IPS-18c (cell line): ENCODE results near the gene UTP20.

Source experiments
- H3K4me3 ChIP-seq: 2 replicates; pipeline ENCODE4 v1.7.0; 2013; ENCODE audit warnings: low read depth, mild to moderate bottlenecking, low read length, moderate library complexity; ENCODE audit not compliant: insufficient read depth
- H3K9me3 ChIP-seq: one replicate; pipeline ENCODE4 v1.6.1; 2013; ENCODE audit warnings: mild to moderate bottlenecking, low read length, moderate library complexity; ENCODE audit not compliant: control insufficient read depth, insufficient read depth

The UTP20 gene

GRCh38 chr12:101280006-101280505 is at the start of gene UTP20:
UTP20 (plus strand) TSS chr12:101280105; CDS start chr12:101280283, 178 bp downstream.
- Histone ChIP-seq H3K4me3 (peak within 1 kb of the TSS; percentile 72), H3K9me3 (no peaks in the 10 kb centered on the region)

- H3K9me3 ChIP-seq: no peaks in the 10 kb centered on the region
- H3K4me3 ChIP-seq: no peak overlapping the region
These were observed 49.4 kb upstream of the UTP20 start for GRCh38 chr12:101230547-101230946.

GRCh38 chr12:101231636-101232035 is 48.3 kb upstream of the UTP20 start:
- Histone ChIP-seq H3K4me3 (no peak overlapping the region), H3K9me3 (no peaks in the 10 kb centered on the region)

GRCh38 chr12:101235686-101236085 is 44.2 kb upstream of the UTP20 start:
- Histone ChIP-seq H3K9me3 (no peaks in the 10 kb centered on the region), H3K4me3 (no peak overlapping the region)

- H3K9me3 ChIP-seq: no peaks in the 10 kb centered on the region
- H3K4me3 ChIP-seq: no peak overlapping the region
These were observed 41.6 kb upstream of the UTP20 start for GRCh38 chr12:101238306-101238705.

- Histone ChIP-seq H3K9me3 (no peaks in the 10 kb centered on the region), H3K4me3 (no peak overlapping the region)
These were observed 41.0 kb upstream of the UTP20 start for GRCh38 chr12:101238800-101239329.

GRCh38 chr12:101243074-101243473 is 36.8 kb upstream of the UTP20 start:
- Histone ChIP-seq H3K4me3 (no peak overlapping the region), H3K9me3 (no peaks in the 10 kb centered on the region)

GRCh38 chr12:101243616-101244015 is 36.3 kb upstream of the UTP20 start:
- Histone ChIP-seq H3K9me3 (no peaks in the 10 kb centered on the region), H3K4me3 (no peak overlapping the region)

- peaks cover 3% of the 10 kb centered on the region for H3K9me3 ChIP-seq
- H3K4me3 ChIP-seq: no peak overlapping the region
These were observed 23.6 kb upstream of the UTP20 start for GRCh38 chr12:101256266-101256665.

- Histone ChIP-seq H3K4me3 (no peak overlapping the region), H3K9me3 (peaks cover 3% of the 10 kb centered on the region)
These were observed 22.5 kb upstream of the UTP20 start for GRCh38 chr12:101257357-101257756.

- H3K4me3 ChIP-seq: no peak overlapping the region
- H3K9me3 ChIP-seq: no peaks in the 10 kb centered on the region
These were observed 12.8 kb upstream of the UTP20 start for GRCh38 chr12:101267111-101267510.

GRCh38 chr12:101276433-101276832 is 3.5 kb upstream of the UTP20 start:
- Histone ChIP-seq H3K4me3 (no peak overlapping the region), H3K9me3 (no peaks in the 10 kb centered on the region)

- no peaks in the 10 kb centered on the region for H3K9me3 ChIP-seq
- H3K4me3 ChIP-seq: no peak overlapping the region
These were observed 2.5 kb upstream of the UTP20 start for GRCh38 chr12:101277443-101277842.

- peaks cover 2% of the 10 kb centered on the region for H3K9me3 ChIP-seq
- H3K4me3 ChIP-seq: no peak overlapping the region
These were observed 7.5 kb downstream of the UTP20 start for GRCh38 chr12:101287357-101287756.

- H3K4me3 ChIP-seq: no peak overlapping the region
These were observed 17.8 kb downstream of the UTP20 start for GRCh38 chr12:101297661-101298060.

GRCh38 chr12:101298426-101298825 is 18.5 kb downstream of the UTP20 start:
- H3K9me3 ChIP-seq: no peaks in the 10 kb centered on the region
- no peak overlapping the region for H3K4me3 ChIP-seq

More at GRCh38 chr12:101297661-101298060, 17.8 kb downstream of the UTP20 start:
- H3K9me3 ChIP-seq: no peaks in the 10 kb centered on the region

- Histone ChIP-seq H3K4me3 (no peak overlapping the region), H3K9me3 (no peaks in the 10 kb centered on the region)
These were observed 19.4 kb downstream of the UTP20 start for GRCh38 chr12:101299346-101299745.

- no peaks in the 10 kb centered on the region for H3K9me3 ChIP-seq
These were observed 20.0 kb downstream of the UTP20 start for GRCh38 chr12:101299931-101300330.

GRCh38 chr12:101302741-101303140 is 22.8 kb downstream of the UTP20 start:
- no peaks in the 10 kb centered on the region for H3K9me3 ChIP-seq
- no peak overlapping the region for H3K4me3 ChIP-seq

More at GRCh38 chr12:101299931-101300330, 20.0 kb downstream of the UTP20 start:
- no peak overlapping the region for H3K4me3 ChIP-seq
